ENCODE measurements around the gene DNAH8.

Gene DNAH8

GRCh38 chr6:38827024-38827423, 111.9 kb downstream of the DNAH8 start:
- TF ChIP-seq CTCF (IDR thresholded peaks at IDR 0.05; ENCODE audit: extremely low read depth, insufficient read depth, missing control alignments) = no peak
- in situ Hi-C loops (cut with MboI; ENCODE audit: low pct_unique_long_range_greater_than_20kb, low sequenced_read_pairs, unreplicated experiment) = no loop called here
- DNase-seq (ENCODE audit: low spot score) = no peak

GRCh38 chr6:38831865-38832264, 116.8 kb downstream of the DNAH8 start:
- no peak for TF ChIP-seq CTCF (IDR thresholded peaks at IDR 0.05; ENCODE audit: extremely low read depth, insufficient read depth, missing control alignments)
- in situ Hi-C loops (cut with MboI; ENCODE audit: low pct_unique_long_range_greater_than_20kb, low sequenced_read_pairs, unreplicated experiment) = no loop called here
- no peak for DNase-seq (ENCODE audit: low spot score)

GRCh38 chr6:38833320-38833719, 118.2 kb downstream of the DNAH8 start:
- no peak for TF ChIP-seq CTCF (IDR thresholded peaks at IDR 0.05; ENCODE audit: extremely low read depth, insufficient read depth, missing control alignments)
- in situ Hi-C loops (cut with MboI; ENCODE audit: low pct_unique_long_range_greater_than_20kb, low sequenced_read_pairs, unreplicated experiment) = no loop called here
- DNase-seq (ENCODE audit: low spot score) = no peak

GRCh38 chr6:38836585-38836984, 121.5 kb downstream of the DNAH8 start:
- no peak for DNase-seq (ENCODE audit: low spot score)
- TF ChIP-seq CTCF (IDR thresholded peaks at IDR 0.05; ENCODE audit: extremely low read depth, insufficient read depth, missing control alignments) = no peak
- in situ Hi-C loops (cut with MboI; ENCODE audit: low pct_unique_long_range_greater_than_20kb, low sequenced_read_pairs, unreplicated experiment) = no loop called here

GRCh38 chr6:38837101-38837500, 122.0 kb downstream of the DNAH8 start:
- no peak for DNase-seq (ENCODE audit: low spot score)
- in situ Hi-C loops (cut with MboI; ENCODE audit: low pct_unique_long_range_greater_than_20kb, low sequenced_read_pairs, unreplicated experiment) = no loop called here
- no peak for TF ChIP-seq CTCF (IDR thresholded peaks at IDR 0.05; ENCODE audit: extremely low read depth, insufficient read depth, missing control alignments)

GRCh38 chr6:38843798-38844197, 128.7 kb downstream of the DNAH8 start:
- in situ Hi-C loops (cut with MboI; ENCODE audit: low pct_unique_long_range_greater_than_20kb, low sequenced_read_pairs, unreplicated experiment) = no loop called here
- no peak for TF ChIP-seq CTCF (IDR thresholded peaks at IDR 0.05; ENCODE audit: extremely low read depth, insufficient read depth, missing control alignments)
- DNase-seq (ENCODE audit: low spot score) = no peak

- DNase-seq (ENCODE audit: low spot score) = no peak
- in situ Hi-C loops (cut with MboI; ENCODE audit: low pct_unique_long_range_greater_than_20kb, low sequenced_read_pairs, unreplicated experiment) = no loop called here
- TF ChIP-seq CTCF (IDR thresholded peaks at IDR 0.05; ENCODE audit: extremely low read depth, insufficient read depth, missing control alignments) = no peak
Measured at GRCh38 chr6:38845931-38846330, 130.8 kb downstream of the DNAH8 start.
